ENCODE results near the gene MYADML2.

The MYADML2 gene

DNA sequence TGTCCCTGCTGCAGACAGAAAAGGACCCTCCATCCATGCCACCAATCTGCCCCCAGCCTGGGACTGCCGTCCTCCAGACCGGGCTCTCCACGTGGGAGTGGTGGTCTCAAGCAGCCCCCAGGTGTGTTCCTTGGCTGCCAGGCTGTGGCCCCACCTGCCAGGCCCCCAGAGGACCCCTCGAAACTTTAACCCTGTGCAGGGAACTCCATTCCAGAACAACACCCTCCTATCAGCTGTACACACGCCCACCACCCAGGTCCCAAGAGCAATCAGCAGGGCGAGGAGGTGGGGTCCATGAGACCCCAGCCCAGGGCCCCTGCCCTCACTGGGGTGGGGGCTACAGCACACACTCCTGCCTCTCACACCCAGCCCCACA lies 11.3 kb downstream of the MYADML2 start:
- DNase-seq = no peak

DNA sequence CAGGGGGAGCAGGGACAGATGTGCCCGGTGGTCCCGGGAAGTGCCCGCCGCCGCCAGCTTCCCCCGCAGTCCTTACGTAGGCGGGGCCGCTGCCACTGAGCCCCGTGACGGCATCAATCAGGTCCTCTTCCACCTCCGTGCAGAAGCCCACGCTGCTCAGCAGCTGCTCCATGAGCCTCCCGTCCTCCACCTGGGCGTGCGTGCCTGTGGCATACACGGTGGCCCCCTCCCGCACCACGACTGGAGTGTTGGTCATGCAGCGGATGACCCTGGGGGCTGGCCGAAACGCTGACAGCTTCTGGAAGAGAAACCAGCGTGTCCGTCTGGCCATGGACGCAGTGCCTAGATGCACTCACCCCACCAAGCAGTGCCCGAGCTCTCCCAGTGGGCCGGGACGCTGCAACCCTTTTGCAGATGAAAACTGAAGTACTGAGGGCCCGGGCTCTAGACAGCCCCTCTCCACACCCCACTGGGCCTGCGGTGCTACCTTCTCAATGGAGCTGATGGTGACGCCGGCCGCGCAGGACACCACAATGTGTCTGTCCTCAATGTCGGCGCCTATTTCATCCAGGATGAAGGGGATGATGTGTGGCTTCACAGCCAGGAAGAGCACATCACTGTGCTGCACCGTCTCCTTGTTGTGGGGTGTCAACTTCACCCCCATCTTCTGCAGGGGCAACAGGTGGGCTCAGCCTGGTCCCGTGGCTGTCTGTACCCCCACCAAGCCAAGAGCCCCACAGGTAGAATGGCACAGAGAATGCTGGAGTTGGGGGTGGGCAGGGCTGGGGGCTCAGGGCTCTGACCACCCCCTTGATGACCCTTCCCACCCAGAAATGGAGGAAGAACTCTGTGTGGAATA lies 12.0 kb downstream of the MYADML2 start:
- no peak for DNase-seq

DNA sequence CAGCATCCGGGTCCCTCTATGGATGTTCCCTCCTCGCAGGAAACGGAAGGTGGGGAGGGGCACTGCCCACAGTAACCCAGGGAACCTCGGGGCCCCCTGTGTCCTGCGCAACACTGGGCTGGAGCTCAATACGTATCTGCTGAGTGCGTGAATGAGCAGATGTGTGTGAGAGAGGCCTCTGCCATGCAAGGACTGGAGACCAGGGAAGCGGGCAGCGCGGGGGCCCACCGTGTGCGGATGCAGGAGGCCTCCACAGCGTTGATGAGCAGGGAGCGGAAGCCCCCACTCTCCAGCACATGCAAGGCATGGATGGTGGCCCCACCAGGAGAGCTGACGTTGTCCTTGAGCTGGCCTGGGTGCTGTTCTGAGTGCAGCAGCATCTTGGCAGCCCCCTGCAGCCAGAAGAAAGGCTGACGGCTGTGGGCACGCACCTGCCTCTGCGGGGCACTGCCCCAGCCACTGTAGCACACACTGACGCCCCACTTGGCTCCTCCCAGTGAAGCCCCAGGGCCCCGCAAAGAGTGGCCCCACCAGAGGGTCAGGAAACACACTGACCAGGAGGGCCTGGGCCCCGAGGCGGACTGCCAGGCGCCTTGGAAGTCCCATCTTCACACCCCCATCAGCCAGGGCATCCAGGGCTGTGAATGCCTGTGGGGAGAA lies 12.8 kb downstream of the MYADML2 start:
- DNase-seq = no peak

DNA sequence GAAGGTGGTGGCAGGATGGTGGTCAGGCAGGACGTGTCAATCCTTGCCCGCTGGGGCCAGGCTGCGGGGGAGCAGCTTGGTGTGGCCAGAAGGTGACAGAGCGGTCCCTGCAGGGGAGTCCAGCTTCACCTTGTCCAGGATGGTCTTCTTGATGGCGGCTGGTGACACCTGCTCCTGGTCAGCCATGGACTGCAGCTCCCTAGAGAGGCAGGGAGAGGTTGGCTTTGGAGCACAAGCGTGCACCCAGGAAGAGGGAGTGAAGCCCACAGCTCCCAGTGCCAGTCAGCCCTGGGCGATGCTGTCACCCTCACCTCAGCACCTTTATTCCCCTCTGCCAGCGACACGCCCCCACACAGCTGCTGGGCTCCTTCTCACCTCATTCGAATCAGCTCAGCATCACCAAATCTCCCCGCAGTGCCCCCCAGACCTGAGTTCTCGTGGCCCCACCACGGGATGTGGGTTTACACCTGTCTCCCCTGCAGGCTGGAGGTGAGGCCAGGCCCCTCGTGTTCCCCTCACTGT lies 13.8 kb downstream of the MYADML2 start:
- no peak for DNase-seq

DNA sequence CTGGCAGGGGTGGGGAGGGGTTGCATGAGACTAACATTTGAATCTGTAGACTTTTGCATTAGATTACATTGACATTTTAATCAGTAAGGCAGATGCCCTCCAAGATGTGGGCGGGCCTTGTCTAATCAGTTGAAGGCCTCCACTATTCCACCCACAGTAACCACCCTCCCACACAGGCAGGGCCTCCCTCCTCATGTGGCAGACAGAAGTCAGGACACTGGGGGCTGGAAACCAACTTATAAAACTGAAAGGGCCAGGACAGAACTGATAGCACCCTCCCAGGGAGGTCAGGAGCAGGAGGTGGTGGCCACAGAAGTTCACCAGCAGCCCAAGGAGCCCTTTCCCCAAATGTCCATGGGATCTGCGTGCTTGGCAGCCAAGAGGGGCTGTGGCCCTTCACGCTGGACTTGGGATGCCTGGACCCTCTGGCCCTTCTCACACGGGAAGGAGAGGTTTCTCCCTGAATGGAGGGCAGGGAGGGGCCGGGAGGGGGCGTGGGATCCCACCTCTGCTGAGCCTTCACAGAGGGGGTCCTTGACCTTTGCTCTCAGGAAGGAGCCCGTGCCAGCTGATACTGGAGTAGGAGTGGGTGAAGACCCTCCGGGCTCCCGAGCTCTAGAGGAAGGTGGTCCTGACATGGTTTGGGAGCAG lies 14.6 kb downstream of the MYADML2 start:
- no peak for DNase-seq

DNA sequence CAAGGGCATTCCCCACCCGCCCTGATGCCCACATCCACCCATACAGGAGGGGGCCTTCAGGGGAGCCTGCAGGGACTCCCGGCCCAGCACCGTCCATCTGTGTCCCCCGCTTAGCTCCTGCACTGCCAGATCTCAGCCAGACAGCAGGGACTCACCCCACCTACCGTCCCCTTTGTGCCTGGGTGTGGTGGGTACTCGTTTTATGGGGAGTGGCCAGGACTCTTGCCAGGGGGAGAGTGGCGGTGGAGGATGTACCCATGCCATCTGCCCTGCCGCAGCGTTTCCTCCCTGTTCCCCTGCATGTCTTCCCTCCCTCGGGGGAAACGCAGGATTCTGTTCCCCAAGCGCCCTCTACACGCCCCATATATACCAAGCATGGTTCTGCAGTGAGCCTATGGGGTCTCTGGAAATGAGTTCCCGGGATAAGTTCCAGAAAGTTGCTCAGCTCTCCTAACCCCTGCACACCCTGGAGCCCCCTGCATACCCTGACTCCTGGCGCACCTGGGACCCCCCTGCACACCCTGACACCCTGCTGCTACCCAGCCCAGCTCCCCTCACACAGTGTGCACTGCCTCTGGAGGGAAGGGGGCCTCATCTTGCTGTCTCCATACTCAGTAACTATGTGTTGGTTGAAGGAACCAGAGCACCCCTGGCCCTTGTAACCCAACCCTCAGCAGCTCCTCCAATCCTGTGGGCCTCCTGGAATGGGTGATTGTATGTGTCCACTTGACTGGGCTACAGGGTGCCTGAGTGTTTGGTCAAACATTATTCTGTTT lies 15.3 kb downstream of the MYADML2 start:
- DNase-seq = no peak

DNA sequence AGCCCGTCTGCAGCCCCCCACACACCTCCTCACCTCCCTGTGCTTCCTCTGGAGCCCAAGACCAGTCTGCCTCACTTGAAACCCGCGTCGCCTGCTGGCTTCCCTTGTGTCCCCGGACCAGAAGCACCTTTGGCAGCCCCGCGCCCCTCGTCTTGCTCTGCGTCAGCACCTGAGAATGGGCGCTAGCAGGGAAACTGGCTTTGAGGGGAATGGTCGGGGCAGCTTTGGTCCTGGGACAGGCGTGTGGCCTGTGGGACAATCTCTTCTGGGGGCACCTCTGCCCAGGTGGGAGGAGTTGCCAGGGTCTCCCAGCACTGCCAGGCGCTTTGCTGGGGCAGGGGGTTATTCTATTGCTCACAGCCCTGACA lies 15.9 kb downstream of the MYADML2 start:
- DNase-seq = no peak

DNA sequence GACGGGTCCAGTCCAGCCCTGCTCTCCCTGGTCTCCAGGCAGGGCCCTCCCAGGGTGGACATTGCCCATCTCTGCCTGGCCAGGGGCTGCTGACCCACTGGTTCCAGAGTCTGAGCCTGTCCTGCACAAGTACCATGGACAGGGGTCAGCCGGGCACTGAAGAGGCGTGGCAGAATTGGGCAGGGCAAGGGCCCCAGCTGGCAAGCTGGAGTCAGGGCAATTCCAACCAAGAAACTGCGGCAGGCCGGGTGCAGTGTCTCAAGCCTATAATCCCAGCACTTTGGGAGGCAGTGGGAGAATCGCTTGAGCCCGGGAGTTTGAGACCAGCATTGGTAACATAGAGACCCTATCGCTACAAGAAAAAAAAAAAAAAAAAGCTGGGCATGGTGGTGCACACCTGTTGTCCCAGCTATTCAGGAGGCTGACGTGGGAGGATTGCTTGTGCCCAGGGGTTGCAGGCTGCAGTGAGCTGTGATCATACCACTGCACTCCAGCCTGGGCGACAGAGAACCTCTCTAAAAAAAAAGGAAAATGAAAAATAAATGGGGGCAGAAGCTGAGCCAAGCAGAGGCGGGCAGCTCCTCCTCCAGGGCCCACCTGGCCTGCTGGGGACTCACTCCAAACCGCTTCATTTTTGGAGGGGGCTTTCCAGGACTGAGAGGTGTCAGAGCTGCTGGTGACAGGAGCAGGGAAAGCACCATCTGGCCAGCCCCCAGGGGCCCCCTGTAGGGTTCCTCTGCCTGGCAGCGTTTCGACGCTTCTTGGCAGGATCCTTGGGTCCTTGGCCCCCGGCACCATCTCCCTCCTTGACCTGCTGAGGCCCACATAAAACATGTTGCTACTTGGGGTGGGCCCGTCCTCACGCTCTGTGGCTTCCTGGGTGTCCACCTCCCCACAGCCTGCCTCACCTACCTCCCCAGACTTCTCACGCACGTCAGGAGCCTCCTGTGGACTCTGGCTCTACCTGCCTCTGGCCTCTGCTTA lies 16.6 kb downstream of the MYADML2 start:
- DNase-seq = no peak

DNA sequence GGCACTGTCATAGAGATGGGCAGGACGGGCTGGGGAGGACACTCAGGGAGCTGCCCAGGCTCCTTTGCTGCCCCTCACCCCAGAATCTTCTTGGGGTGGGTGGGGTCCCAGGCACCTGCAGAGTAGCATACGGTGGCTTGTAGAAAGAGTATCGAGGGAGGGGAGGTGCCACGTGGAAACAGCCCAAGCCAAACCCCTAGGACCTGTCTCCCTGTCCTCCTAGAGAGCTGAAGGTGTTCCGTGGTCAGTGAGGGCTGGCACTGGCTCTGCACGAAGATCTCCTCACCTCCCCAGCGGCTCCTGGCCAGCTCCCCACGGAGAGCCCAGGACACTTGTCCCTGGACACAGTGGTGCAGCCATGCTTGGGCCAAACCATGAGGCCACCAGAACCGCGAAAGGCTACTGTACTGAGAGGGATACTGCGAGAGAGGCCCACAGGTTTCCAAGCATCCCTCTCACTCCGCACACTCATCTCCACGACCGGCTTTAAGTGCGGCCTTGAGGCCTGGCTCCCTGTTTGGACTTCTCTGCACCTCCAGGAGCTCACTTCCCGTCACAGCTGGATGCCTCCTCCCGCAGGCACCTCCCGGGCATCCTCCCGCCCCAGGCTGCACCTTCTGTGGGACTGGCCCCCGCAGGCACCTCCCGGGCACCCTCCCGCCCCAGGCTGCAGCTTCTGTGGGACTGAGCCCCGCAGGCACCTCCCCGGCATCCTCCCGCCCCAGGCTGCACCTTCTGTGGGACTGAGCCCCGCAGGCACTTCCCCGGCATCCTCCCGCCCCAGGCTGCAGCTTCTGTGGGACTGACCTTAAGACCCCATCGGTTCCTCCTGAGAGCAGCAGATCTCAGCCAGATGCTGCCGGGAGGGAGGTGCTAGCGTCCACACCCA lies 17.5 kb downstream of the MYADML2 start:
- DNase-seq = no peak

DNA sequence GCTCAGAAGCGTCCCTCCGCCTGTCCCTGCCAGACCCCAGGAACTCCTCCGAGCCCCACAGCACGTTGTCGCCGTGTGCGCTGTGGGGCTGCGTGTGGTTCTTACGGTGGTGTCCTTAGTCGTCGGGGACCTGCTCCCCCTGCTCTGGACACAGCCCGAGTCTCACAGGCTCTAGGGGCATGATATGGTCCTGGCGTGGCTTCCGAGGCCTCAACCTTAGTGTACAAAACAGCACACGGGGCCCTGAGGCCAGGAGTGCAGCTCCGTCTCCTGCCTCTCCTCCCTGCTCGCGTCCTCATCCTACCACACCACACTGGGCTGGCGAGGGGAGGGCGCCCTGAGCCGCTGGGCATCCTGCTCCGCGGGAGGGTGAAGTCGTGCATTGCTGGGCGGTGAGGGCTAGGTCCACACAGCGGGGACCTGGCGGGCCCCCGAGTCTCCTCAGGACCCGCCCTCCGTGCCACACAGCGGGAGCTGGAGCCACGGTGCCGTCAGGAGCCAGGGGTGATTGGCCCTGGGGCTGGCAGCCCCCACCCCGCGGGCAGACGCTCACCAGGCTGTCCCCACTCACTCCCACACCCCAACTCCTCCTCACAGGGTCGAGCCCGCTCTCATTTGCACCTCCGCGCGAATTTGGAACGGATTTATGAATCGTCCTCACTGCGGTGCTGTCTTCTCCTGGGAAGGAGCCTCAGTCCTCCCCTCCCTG lies 18.3 kb downstream of the MYADML2 start:
- no peak for DNase-seq

DNA sequence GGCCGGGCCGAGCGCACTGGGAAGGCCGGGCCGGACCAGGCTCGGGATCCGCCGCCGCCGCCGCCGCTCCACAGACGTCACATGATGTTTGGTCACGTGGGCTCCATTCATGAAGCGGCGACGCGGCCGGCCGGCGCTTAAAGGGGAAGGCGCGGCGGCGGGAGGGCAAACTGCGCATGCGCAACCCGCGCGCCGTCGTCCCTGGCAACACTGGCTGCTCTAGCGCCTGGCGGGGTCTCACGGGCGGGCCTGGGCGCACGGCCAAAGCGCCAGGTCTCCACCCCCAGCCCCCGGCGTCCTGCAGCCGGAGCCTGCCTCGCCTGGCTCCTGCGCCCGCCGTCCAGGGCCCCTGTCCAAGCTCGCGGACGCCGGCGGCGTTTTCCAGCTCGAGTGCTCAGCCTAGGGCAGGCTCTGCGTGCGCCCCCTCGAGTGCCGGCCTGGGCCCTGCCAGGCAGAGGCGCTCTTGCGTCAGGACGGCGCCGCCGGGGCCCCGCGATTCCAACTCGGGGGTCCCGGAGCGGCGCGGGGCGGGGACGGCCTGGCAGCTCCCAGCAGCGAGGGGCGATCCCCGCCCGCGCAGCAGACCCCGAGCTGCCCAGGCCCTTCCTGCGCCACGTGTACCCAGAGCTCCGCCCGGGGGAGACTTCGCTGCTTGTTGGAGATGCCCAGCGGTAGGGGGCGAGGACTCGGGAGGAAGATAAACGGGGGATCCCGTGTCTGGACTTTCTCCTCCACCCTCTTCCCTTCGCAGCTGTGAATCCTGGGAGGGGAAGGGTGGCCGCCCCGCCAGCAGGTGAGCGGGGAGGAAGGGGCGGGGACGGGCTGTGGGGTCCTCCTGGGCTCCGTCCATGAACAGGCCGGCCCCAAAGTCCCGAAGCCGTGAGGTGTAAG lies 19.1 kb downstream of the MYADML2 start, which contains the start of gene MAFG:
Gene MAFG (minus strand): TSS at position 83 of the 891 bp plus-strand sequence. CDS start 4,550 bp downstream, outside the sequence.
- peak; percentile 77 to 83 for DNase-seq

DNA sequence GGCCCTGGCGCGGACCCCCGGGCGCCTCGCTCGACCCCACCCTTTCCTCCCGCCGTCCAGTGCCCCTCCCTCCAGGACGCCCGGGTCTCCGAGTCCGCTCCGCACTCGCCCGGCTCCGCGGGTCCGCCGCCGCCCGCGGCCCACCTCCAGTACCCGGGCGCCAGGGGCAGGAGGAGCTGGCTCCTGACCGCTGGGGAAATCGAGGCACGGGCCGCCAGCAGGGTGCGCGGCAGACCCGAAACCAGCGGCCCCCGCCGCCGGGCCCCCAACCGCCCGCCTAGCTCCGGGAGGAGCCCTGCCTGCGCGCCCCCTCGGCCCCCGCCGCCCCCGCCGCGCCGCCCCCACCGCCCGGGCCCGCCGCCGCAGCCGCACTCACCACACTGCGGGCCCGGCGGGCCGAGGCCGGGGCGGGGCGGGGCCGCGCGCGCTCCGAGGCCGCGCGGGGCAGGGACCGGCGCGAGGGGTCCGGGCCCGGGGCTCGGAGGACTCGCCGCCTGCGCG lies 19.8 kb downstream of the MYADML2 start:
- peak in 1 of 2 experiments; percentile 31 for DNase-seq

DNA sequence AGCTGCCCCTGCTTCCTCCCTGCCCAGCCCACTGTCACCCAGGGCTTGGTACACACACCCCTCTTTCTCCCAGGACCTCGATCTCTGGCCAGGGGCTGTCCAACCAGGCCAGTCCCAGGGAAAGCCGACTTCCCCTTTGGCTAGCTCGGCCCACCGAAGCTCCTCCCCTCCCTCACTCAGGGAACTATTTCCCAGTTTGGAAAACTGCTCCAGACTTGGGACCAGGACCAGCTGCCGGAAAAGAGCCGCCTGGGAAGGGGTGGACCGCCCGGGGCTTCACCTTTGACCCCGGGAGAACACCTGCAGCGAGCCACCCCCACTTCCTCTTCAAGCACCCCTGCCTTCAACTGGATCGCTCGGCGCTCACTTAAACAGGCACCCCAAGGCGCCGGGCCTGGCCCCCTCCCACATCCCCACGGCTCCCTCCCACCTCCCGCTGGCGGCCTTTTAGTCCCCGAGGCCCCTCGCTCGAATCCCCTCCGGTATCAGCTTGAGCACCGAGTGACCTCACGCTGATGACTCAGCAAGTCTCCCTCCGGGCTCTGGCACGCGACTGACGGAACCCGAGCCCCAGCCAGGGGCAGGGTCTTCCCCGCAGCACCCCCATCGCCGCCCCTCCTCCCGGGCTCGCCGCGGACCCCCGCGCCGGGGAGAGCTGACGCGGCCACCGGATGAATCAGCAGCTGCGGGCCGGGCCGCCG lies 20.4 kb downstream of the MYADML2 start:
- DNase-seq = peak; percentile 50 to 60

DNA sequence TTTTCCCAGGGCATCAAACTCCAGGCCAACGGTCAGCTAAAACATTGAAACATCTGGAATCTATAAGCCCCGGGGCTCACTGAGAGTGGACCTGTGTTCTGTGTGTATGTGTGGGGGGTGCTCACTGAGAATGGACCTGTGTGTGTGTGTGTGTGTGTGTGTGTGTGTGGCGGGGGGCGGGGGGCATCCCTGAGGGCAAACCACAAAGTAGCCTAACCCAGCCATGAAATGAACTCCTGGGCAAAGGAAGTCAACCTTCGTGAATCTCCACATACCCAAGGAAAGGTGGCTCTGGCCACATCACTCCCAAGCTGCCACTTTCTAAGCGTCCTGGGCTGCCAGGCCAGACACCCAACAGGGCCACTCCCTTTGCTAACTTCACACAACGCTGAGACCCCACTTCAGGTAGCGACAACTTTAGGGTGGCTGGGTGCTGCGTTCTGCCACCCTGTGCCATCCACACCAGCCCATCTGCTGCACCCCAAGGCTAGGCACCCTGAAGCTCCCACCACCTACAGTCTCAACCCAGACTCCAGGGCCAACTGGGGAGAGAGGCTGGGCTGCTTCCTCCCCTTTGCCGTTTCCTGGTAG lies 21.1 kb downstream of the MYADML2 start:
- DNase-seq = no peak

DNA sequence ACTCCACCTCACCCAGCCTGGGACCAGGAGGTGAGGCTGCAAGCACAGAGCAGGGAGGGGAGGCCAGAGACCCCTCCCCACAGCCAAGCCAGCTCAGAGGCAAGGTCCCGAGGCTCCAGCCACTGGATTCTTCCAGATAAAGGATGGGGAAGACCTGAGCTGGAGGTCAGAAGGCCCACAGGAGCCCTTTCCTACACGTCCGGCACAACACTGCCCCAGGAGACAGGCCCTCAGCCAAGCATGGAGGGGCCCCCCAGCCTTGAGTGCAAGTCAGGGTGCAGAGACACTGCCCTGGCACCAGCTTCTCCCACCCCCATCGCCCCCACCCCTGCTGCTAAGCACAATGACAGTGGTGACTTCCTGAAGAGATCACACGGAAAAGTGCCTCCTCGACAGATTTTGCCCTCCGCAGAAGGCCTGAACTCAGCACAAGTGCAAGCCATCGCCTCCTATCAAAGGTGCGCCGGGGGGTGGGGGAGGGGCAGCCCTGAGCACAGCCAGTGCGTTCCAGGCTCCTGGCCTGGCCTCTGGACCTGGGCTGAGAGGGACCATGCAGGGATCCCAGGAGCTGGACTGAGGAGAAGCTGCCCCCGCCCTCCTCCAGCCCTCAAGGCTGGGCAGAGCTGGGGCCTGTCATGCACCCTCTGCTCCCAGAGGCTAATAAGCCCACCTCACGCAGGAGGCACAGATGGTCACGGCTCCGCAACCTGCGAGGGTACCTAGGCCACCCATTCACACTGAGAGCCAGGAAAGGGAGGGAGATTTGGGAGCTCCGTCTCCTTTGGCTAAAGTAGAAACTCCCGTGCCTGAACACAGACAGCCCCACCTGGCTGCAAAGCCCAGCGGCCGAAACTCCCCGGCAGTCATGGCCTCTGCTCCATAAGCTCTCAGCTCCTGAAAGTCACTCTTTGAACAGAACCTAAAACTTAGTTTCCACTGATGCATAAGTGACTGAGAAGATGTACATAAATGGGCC lies 22.2 kb downstream of the MYADML2 start:
- DNase-seq = no peak
